Panc1 (cell line): Measurements from ENCODE around the gene HMCN2. TPM values are rescaled to one million over a fixed set of nuclear protein-coding genes. Genes with fewer than 3 reads are reported as not detected.
A peak's percentile ranks its signal among the peaks of the same experiment; 100 is the strongest.
"Not testable (repeated sequence)": the region's sequence is repeated elsewhere in the genome, so short reads cannot be mapped to it uniquely, and the experiment has no call there.

Source experiments
- ATAC-seq: fragments of 200-7000 bp; cut with Tn5 transposase; 2 replicates; pipeline ENCODE4 v1.9.1; 2020; ENCODE audit warnings: mild to moderate bottlenecking, moderate library complexity
- BruUV-seq: library from RNA; stranded (reverse); fragments of 400-500 nt; replicated peaks from 2 replicates; lab custom pipeline; 2021; lab: Mats Ljungman, UMichigan
- CTCF ChIA-PET: fragments of 300-600 bp; sonication (Branson Sonifier 250); formaldehyde crosslinking; loops from one replicate; lab custom pipeline; 2022; ENCODE audit warnings: antibody characterized with exemption; lab: Charles Lee
- POLR2A ChIA-PET: fragments of 300-600 bp; sonication (Branson Sonifier 250); formaldehyde crosslinking; loops from one replicate; lab custom pipeline; 2022; ENCODE audit warnings: antibody characterized with exemption; lab: Charles Lee
- DNase-seq: peaks from one replicate; pipeline ENCODE4 v3.0.0-alpha.2; 2010; ENCODE audit warnings: low read depth, low spot score
- H3K27ac ChIP-seq: 2 replicates; pipeline ENCODE4 v1.5.1; 2011; ENCODE audit warnings: mild to moderate bottlenecking, low read length, inconsistent platforms
- H3K27me3 ChIP-seq: fragments of 200-500 bp; sonication (Bioruptor generic); 2 replicates; pipeline ENCODE4 v1.6.0; 2014; ENCODE audit warnings: low read length, inconsistent platforms; ENCODE audit not compliant: control insufficient read depth, insufficient read depth
- H3K36me3 ChIP-seq: fragments of 200-500 bp; sonication (Bioruptor generic); 2 replicates; pipeline ENCODE4 v1.5.1; 2014; ENCODE audit warnings: inconsistent platforms, mild to moderate bottlenecking, low read length, moderate library complexity; ENCODE audit not compliant: control insufficient read depth, insufficient read depth
- H3K4me1 ChIP-seq: 2 replicates; pipeline ENCODE4 v1.5.1; 2011; ENCODE audit warnings: inconsistent platforms, mild to moderate bottlenecking, low read length, moderate library complexity; ENCODE audit not compliant: control insufficient read depth, insufficient read depth
- H3K4me3 ChIP-seq, 2 experiments: 2 replicates each; pipeline ENCODE4 v1.5.1; 2011 to 2012; ENCODE audit warnings: low read depth in 2 of 2, low read length in 2 of 2, mild to moderate bottlenecking in 2 of 2, inconsistent platforms in 1 of 2, moderate library complexity in 1 of 2
- H3K9me3 ChIP-seq: fragments of 200-500 bp; sonication (Bioruptor generic); 2 replicates; pipeline ENCODE4 v1.5.1; 2014; ENCODE audit warnings: low read depth, mild to moderate bottlenecking, inconsistent platforms, low read length, moderate library complexity; ENCODE audit not compliant: control insufficient read depth, insufficient read depth
- POLR2AphosphoS5 ChIP-seq: IDR thresholded peaks from 2 replicates; pipeline ENCODE4 v1.6.1; 2012; ENCODE audit warnings: mild to moderate bottlenecking, low read depth, low read length, moderate library complexity
- SIN3A ChIP-seq: IDR thresholded peaks from 2 replicates; pipeline ENCODE4 v1.6.1; 2012; ENCODE audit warnings: low read depth, mild to moderate bottlenecking, low read length, moderate library complexity, borderline replicate concordance; ENCODE audit not compliant: insufficient read depth
- TCF7L2 ChIP-seq: IDR thresholded peaks from 2 replicates; pipeline ENCODE4 v1.6.1; 2011; ENCODE audit warnings: mild to moderate bottlenecking, low read depth, low read length, inconsistent platforms
- in situ Hi-C: cut with HindIII; loops from 2 replicates; pipeline ENCODE4 v1.10.0; 2016; ENCODE audit warnings: low sequenced_read_pairs, low pct_unique_long_range_greater_than_20kb
- intact Hi-C: fragments of 100-400 bp; cut with micrococcal nuclease; formaldehyde crosslinking; loops from one replicate; pipeline ENCODE4 v1.10.0; 2022; ENCODE audit not compliant: unreplicated experiment
- total RNA-seq: library from RNA; stranded (reverse); gene quantifications from one replicate; pipeline ENCODE4 v1.2.1, GENCODE V29; 2021; ENCODE audit not compliant: unreplicated experiment
- TF ChIP-seq, protein P1 (sequence below), 2 experiments: IDR thresholded peaks; 2 replicates each; pipeline ENCODE4 v1.6.1; 2011 to 2012; ENCODE audit warnings: low read depth in 2 of 2, control low read depth in 1 of 2, low read length in 1 of 2, mild to moderate bottlenecking in 1 of 2, moderate library complexity in 1 of 2; ENCODE audit not compliant: insufficient read depth in 1 of 2
- TF ChIP-seq, protein P2 (sequence below): fragments of 450-650 bp; IDR thresholded peaks from 2 replicates; pipeline ENCODE4 v1.5.1; 2017; ENCODE audit warnings: mild to moderate bottlenecking

HMCN2 gene
- total RNA-seq, 1 experiment from 2014 or later, result 0.05 TPM

DNA sequence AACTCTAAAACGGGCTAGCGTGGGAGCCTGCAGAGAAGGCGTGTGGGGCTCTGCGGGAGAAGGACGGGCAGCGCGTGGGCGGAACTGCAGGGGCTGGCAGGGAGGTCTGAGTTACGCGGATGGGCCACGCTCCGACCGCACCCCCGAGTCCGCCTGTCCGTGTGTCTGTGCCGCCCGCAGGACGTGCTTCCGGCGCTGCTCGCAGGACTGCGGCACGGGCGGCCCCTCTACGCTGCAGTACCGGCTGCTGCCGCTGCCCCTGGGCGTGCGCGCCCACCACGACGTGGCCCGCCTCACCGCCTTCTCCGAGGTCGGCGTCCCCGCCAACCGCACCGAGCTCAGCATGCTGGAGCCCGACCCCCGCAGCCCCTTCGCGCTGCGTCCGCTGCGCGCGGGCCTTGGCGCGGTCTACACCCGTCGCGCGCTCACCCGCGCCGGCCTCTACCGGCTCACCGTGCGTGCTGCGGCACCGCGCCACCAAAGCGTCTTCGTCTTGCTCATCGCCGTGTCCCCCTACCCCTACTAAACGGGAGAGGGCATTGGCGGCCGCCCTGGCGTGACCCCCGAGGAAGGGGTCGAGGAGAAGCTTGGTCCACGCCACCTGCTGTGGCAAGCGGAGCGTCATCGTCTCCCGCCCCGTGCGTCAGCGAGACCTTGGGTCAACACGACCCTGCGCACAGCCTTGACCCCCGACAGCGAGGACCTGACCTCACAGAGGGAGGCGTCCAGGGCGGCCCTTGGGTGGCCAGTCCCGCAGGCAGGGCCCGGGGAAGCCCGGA lies 167.8 kb downstream of the HMCN2 start:
- H3K36me3 ChIP-seq, result no peaks in the 10 kb centered on the region
- in situ Hi-C loops, result no loop called here
- ATAC-seq, result peak; percentile 95
- no peaks in the 10 kb centered on the region for H3K9me3 ChIP-seq
- peak overlapping the region; percentile 41 to 46 for H3K4me3 ChIP-seq
- intact Hi-C loops, result no loop called here
- ChIA-PET CTCF (interaction anchor here (0.6 kb wide), 2 partner anchors 116 to 257 kb away, joined by 3 read pairs; no protein-coding TSS in a partner anchor), POLR2A (no interaction called here)
- H3K4me1 ChIP-seq, result no peaks in the 10 kb centered on the region
- no TSS peak for BruUV-seq
- no peak for DNase-seq
- TF ChIP-seq, protein P1, sequence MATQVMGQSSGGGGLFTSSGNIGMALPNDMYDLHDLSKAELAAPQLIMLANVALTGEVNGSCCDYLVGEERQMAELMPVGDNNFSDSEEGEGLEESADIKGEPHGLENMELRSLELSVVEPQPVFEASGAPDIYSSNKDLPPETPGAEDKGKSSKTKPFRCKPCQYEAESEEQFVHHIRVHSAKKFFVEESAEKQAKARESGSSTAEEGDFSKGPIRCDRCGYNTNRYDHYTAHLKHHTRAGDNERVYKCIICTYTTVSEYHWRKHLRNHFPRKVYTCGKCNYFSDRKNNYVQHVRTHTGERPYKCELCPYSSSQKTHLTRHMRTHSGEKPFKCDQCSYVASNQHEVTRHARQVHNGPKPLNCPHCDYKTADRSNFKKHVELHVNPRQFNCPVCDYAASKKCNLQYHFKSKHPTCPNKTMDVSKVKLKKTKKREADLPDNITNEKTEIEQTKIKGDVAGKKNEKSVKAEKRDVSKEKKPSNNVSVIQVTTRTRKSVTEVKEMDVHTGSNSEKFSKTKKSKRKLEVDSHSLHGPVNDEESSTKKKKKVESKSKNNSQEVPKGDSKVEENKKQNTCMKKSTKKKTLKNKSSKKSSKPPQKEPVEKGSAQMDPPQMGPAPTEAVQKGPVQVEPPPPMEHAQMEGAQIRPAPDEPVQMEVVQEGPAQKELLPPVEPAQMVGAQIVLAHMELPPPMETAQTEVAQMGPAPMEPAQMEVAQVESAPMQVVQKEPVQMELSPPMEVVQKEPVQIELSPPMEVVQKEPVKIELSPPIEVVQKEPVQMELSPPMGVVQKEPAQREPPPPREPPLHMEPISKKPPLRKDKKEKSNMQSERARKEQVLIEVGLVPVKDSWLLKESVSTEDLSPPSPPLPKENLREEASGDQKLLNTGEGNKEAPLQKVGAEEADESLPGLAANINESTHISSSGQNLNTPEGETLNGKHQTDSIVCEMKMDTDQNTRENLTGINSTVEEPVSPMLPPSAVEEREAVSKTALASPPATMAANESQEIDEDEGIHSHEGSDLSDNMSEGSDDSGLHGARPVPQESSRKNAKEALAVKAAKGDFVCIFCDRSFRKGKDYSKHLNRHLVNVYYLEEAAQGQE (IDR thresholded peaks at IDR 0.05; ENCODE audit: insufficient read depth in 1 of 2, low read depth in 2 of 2, low read length in 1 of 2), result no peak
- TF ChIP-seq, protein P2, sequence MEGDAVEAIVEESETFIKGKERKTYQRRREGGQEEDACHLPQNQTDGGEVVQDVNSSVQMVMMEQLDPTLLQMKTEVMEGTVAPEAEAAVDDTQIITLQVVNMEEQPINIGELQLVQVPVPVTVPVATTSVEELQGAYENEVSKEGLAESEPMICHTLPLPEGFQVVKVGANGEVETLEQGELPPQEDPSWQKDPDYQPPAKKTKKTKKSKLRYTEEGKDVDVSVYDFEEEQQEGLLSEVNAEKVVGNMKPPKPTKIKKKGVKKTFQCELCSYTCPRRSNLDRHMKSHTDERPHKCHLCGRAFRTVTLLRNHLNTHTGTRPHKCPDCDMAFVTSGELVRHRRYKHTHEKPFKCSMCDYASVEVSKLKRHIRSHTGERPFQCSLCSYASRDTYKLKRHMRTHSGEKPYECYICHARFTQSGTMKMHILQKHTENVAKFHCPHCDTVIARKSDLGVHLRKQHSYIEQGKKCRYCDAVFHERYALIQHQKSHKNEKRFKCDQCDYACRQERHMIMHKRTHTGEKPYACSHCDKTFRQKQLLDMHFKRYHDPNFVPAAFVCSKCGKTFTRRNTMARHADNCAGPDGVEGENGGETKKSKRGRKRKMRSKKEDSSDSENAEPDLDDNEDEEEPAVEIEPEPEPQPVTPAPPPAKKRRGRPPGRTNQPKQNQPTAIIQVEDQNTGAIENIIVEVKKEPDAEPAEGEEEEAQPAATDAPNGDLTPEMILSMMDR, result peak; percentile 75
- H3K27ac ChIP-seq, result no peak overlapping the region
- H3K27me3 ChIP-seq, result no peaks in the 10 kb centered on the region

DNA sequence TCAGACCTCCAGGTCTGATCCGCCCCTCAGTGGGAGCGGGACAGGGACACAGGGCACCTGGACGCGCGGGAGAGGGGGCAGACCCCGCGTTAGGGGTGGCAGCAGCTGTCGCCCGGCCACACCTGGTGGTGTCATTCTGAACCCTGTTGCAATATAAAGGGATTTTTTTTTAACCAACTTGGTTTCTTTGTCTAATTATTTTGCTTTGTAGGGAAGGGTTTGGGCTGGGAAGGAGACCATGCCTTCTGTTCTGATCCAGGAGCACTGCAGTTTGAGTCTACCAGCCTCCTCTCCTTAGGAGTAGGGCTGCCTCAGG lies 168.3 kb downstream of the HMCN2 start:
- no peak for TF ChIP-seq SIN3A
- TF ChIP-seq POLR2AphosphoS5, result no peak
- TF ChIP-seq, protein P2, result no peak
- TF ChIP-seq, protein P1 (IDR thresholded peaks at IDR 0.05; ENCODE audit: insufficient read depth in 1 of 2, low read depth in 2 of 2, low read length in 1 of 2), result no peak
- no peak for TF ChIP-seq TCF7L2
- Histone ChIP-seq H3K9me3 (no peaks in the 10 kb centered on the region), H3K27ac (no peak overlapping the region), H3K4me1 (no peaks in the 10 kb centered on the region), H3K27me3 (no peaks in the 10 kb centered on the region), H3K4me3 (peak overlapping the region; percentile 41 to 46; a peak in 3 of 4 replicates), H3K36me3 (no peaks in the 10 kb centered on the region)
- ChIA-PET CTCF (interaction anchor here (0.6 kb wide), 1 partner anchor 257 kb away, joined by 3 read pairs; no protein-coding TSS in a partner anchor), POLR2A (no interaction called here)
- in situ Hi-C loops, result no loop called here
- DNase-seq, result no peak
- no TSS peak for BruUV-seq
- no peak for ATAC-seq
- intact Hi-C loops, result no loop called here

DNA sequence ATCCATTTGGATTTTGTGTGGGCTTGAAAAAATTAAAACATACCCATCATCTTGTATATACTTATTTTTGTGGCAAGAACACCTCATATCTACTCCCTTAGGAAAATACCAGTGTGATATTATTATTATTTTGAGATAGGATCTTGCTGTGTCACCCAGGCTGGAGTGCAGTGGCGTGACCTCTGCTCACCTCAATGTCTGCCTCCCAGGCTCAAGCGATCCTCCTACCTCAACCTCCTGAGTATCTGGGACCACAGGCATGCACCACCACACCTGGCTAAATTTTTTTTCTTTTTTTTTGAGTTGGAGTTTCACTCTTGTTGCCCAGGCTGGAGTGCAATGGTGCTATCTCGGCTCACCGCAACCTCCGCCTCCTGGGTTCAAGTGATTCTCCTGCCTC lies 169.1 kb downstream of the HMCN2 start:
- H3K4me3 ChIP-seq, in situ Hi-C loops, H3K36me3 ChIP-seq, H3K4me1 ChIP-seq, intact Hi-C loops, BruUV-seq, CTCF ChIA-PET, H3K27me3 ChIP-seq, POLR2A ChIA-PET, ATAC-seq, H3K9me3 ChIP-seq, H3K27ac ChIP-seq, DNase-seq: not testable (repeated sequence)
